GM18502 (cell line): ENCODE data around the gene ASCL4.
"Not testable (repeated sequence)": the region's sequence is repeated elsewhere in the genome, so short reads cannot be mapped to it uniquely, and the experiment has no call there.

ENCODE experiments used
- ATAC-seq: cut with Tn5 transposase; IDR thresholded peaks from one replicate; pipeline ENCODE4 v1.9.1; 2021; ENCODE audit warnings: mild to moderate bottlenecking; ENCODE audit not compliant: unreplicated experiment, poor library complexity

The ASCL4 gene

GRCh38 chr12:107774349-107775029, at the start of gene ASCL4:
TSS of gene ASCL4 (plus strand) at chr12:107774704. CDS start at chr12:107775219, 515 bp downstream.
- no peak for ATAC-seq

GRCh38 chr12:107727327-107727726, 47.2 kb upstream of the ASCL4 start:
- ATAC-seq = not testable (repeated sequence)

GRCh38 chr12:107727742-107728141, 46.8 kb upstream of the ASCL4 start:
- not testable (repeated sequence) for ATAC-seq

- no peak for ATAC-seq
These were observed 43.7 kb upstream of the ASCL4 start for GRCh38 chr12:107730618-107731341.

- no peak for ATAC-seq
These were observed 43.1 kb upstream of the ASCL4 start for GRCh38 chr12:107731366-107731765.

- no peak for ATAC-seq
These were observed 42.1 kb upstream of the ASCL4 start for GRCh38 chr12:107732365-107732764.

GRCh38 chr12:107734139-107734538, 40.4 kb upstream of the ASCL4 start:
- no peak for ATAC-seq

- no peak for ATAC-seq
These were observed 38.7 kb upstream of the ASCL4 start for GRCh38 chr12:107735763-107736162.

- ATAC-seq = peak; percentile 98
These were observed 37.6 kb upstream of the ASCL4 start for GRCh38 chr12:107736914-107737313.

GRCh38 chr12:107748472-107748871, 26.0 kb upstream of the ASCL4 start:
- ATAC-seq = no peak

GRCh38 chr12:107749083-107749482, 25.4 kb upstream of the ASCL4 start:
- no peak for ATAC-seq

GRCh38 chr12:107759410-107759809, 15.1 kb upstream of the ASCL4 start:
- ATAC-seq = no peak

- peak; percentile 26 for ATAC-seq
These were observed 14.2 kb upstream of the ASCL4 start for GRCh38 chr12:107760207-107760808.

- peak; percentile 94 for ATAC-seq
These were observed 13.5 kb upstream of the ASCL4 start, which contains the start of gene PRDM4 for GRCh38 chr12:107760809-107761501. TSS of gene PRDM4 (minus strand) at chr12:107761137. CDS start at chr12:107760515, 622 bp downstream.

- no peak for ATAC-seq
These were observed 13.0 kb upstream of the ASCL4 start for GRCh38 chr12:107761502-107761904.

- ATAC-seq = no peak
These were observed 11.6 kb upstream of the ASCL4 start for GRCh38 chr12:107762874-107763273.

GRCh38 chr12:107764626-107765025, 9.9 kb upstream of the ASCL4 start:
- no peak for ATAC-seq

GRCh38 chr12:107765316-107765715, 9.2 kb upstream of the ASCL4 start:
- ATAC-seq = no peak

- no peak for ATAC-seq
These were observed 7.0 kb upstream of the ASCL4 start for GRCh38 chr12:107767466-107767865.

GRCh38 chr12:107775093-107775721, 703 bp downstream of the ASCL4 start:
- no peak for ATAC-seq
